K562 (cell line): ENCODE results near the gene MET. TPM values are rescaled to one million over a fixed set of nuclear protein-coding genes. Genes with fewer than 3 reads are reported as not detected.

Source experiments
- ATAC-seq: fragments of 200-7000 bp; cut with Tn5 transposase; 3 replicates; pipeline ENCODE4 v1.9.1; 2020; ENCODE audit warnings: moderate library complexity
- BruUV-seq: library from RNA; stranded (reverse); fragments of 400-500 nt; replicated peaks from 2 replicates; lab custom pipeline; 2021; lab: Mats Ljungman, UMichigan
- CTCF ChIA-PET: fragments of 300-600 bp; formaldehyde crosslinking; extraction: SDS; loops from one replicate; lab custom pipeline; 2021; ENCODE audit warnings: low intra/inter-chr PET ratio; lab: Yijun Ruan, JAX
- POLR2A ChIA-PET: fragments of 300-600, 350-650 bp; sonication (Branson Sonifier 250); formaldehyde crosslinking; extraction: SDS; loops from one replicate; lab custom pipeline; 2021; ENCODE audit warnings: antibody characterized with exemption, inconsistent platforms; lab: Yijun Ruan, JAX
- DNase-seq, 4 experiments: peaks; one replicate each; pipeline versions ENCODE4 v3.0.0 to v3.0.0-alpha.2; 2011 to 2018; ENCODE audit warnings: low spot score in 3 of 4, mixed read lengths in 3 of 4; ENCODE audit errors: extremely low read depth in 1 of 4
- FAIRE-seq: peaks from 2 replicates; lab custom pipeline; 2011; peaks lifted over from hg19 to GRCh38; lab: Jason Lieb, UNC
- H2AFZ ChIP-seq: 2 replicates; pipeline ENCODE4 v1.6.0; 2011; ENCODE audit warnings: low read depth, low read length, control low read depth, inconsistent platforms
- H3K27ac ChIP-seq: fragments of 200-600 bp; 3 replicates; pipeline ENCODE4 v1.8.0; 2011; ENCODE audit warnings: low read depth, mild to moderate bottlenecking, control low read depth, inconsistent platforms, low read length, moderate library complexity, mixed read lengths; ENCODE audit errors: extremely low read depth
- H3K27me3 ChIP-seq, 2 experiments: fragments of 300-600 bp in 1 of 2; 2 replicates in 1 of 2; 3 replicates in 1 of 2; pipeline versions ENCODE4 v1.6.0 to v1.8.0; 2011; ENCODE audit warnings: inconsistent platforms in 2 of 2, low read length in 2 of 2, mild to moderate bottlenecking in 1 of 2, mixed read lengths in 1 of 2, moderate library complexity in 1 of 2; ENCODE audit not compliant: control insufficient read depth in 2 of 2, insufficient read depth in 2 of 2
- H3K36me3 ChIP-seq: fragments of 300-600 bp; 3 replicates; pipeline ENCODE4 v1.8.0; 2011; ENCODE audit warnings: mild to moderate bottlenecking, low read length, inconsistent platforms; ENCODE audit not compliant: control insufficient read depth, insufficient read depth
- H3K4me1 ChIP-seq, 2 experiments: fragments of 200-600 bp in 1 of 2; replicated peaks in 1 of 2; 2 replicates in 1 of 2; 3 replicates in 1 of 2; pipeline versions ENCODE4 v1.5.1 to v1.8.0; 2011; ENCODE audit warnings: inconsistent platforms in 2 of 2, low read length in 2 of 2, mild to moderate bottlenecking in 1 of 2, mixed read lengths in 1 of 2, moderate library complexity in 1 of 2; ENCODE audit not compliant: control insufficient read depth in 2 of 2, insufficient read depth in 2 of 2
- H3K4me2 ChIP-seq: 2 replicates; pipeline ENCODE4 v1.6.1; 2011; ENCODE audit warnings: low read length, control low read depth, inconsistent platforms, mixed read lengths; ENCODE audit not compliant: insufficient read depth
- H3K4me3 ChIP-seq: fragments of 200-600 bp; sonication (generic), shearing (Covaris generic); 2 replicates; pipeline ENCODE4 v1.5.1; 2016; ENCODE audit warnings: control low read depth, inconsistent platforms
- H3K79me2 ChIP-seq: fragments of 200-600 bp; 3 replicates; pipeline ENCODE4 v1.8.0; 2011; ENCODE audit warnings: low read length, inconsistent platforms; ENCODE audit not compliant: control insufficient read depth, insufficient read depth
- H3K9ac ChIP-seq, 2 experiments: 2 replicates each; pipeline versions ENCODE4 v1.6.0 to v1.6.1; 2011; ENCODE audit warnings: low read depth in 2 of 2, low read length in 2 of 2, control low read depth in 1 of 2, inconsistent platforms in 1 of 2, mild to moderate bottlenecking in 1 of 2, mixed read lengths in 1 of 2; ENCODE audit not compliant: insufficient read depth in 1 of 2
- H3K9me1 ChIP-seq: one replicate; pipeline ENCODE4 v1.6.0; 2011; ENCODE audit warnings: inconsistent platforms, mild to moderate bottlenecking, low read length, moderate library complexity; ENCODE audit not compliant: control insufficient read depth, insufficient read depth
- H3K9me3 ChIP-seq: replicated peaks from 2 replicates; pipeline ENCODE4 v1.5.1; 2011; ENCODE audit warnings: low read depth, low read length, inconsistent platforms; ENCODE audit not compliant: control insufficient read depth, insufficient read depth
- H4K20me1 ChIP-seq: replicated peaks from 2 replicates; pipeline ENCODE4 v1.6.1; 2011; ENCODE audit warnings: low read length, inconsistent platforms, mixed read lengths; ENCODE audit not compliant: control insufficient read depth, insufficient read depth
- CC2D1A ChIP-seq: fragments of 450-650 bp; IDR thresholded peaks from 2 replicates; pipeline ENCODE4 v1.6.1; 2017; ENCODE audit warnings: mild to moderate bottlenecking
- E2F1 ChIP-seq: sonication (generic); formaldehyde crosslinking; IDR thresholded peaks from 2 replicates; pipeline ENCODE4 v1.8.1; 2023; ENCODE audit warnings: mild to moderate bottlenecking, missing genetic modification reagents, moderate library complexity
- ETV6 ChIP-seq, 3 experiments: fragments of 150-350 bp in 1 of 3; sonication (generic) in 1 of 3; formaldehyde crosslinking in 1 of 3; IDR thresholded peaks; 2 replicates each; pipeline versions ENCODE4 v1.6.1 to v1.8.0; 2014 to 2022; ENCODE audit warnings: borderline replicate concordance in 2 of 3, low read depth in 2 of 3, antibody characterized with exemption in 1 of 3, low read length in 1 of 3, mild to moderate bottlenecking in 1 of 3, missing genetic modification reagents in 1 of 3
- EZH2 ChIP-seq: IDR thresholded peaks from 2 replicates; pipeline ENCODE4 v1.6.1; 2012; ENCODE audit warnings: low read depth, mild to moderate bottlenecking, inconsistent platforms, low read length, borderline replicate concordance
- L3MBTL2 ChIP-seq: fragments of 450-650 bp; IDR thresholded peaks from 2 replicates; pipeline ENCODE4 v1.6.1; 2016; ENCODE audit warnings: mild to moderate bottlenecking, moderate library complexity
- LCOR ChIP-seq: sonication (generic); formaldehyde crosslinking; IDR thresholded peaks from 2 replicates; pipeline ENCODE4 v1.8.0; 2022; ENCODE audit warnings: mild to moderate bottlenecking, missing genetic modification reagents
- RAD21 ChIP-seq, 2 experiments: fragments of 250-450 bp in 1 of 2; fragments of 450-650 bp in 1 of 2; sonication (Bioruptor Pico) in 1 of 2; formaldehyde crosslinking in 1 of 2; IDR thresholded peaks in 1 of 2; conservative IDR thresholded peaks in 1 of 2; 2 replicates each; pipeline versions ENCODE4 v1.4.0 to v1.8.0; 2020 to 2022; ENCODE audit warnings: mild to moderate bottlenecking in 2 of 2, moderate library complexity in 1 of 2
- SOX6 ChIP-seq: fragments of 450-650 bp; IDR thresholded peaks from 2 replicates; pipeline ENCODE4 v1.6.1; 2014; ENCODE audit warnings: mild to moderate bottlenecking
- SPI1 ChIP-seq: IDR thresholded peaks from 2 replicates; pipeline ENCODE4 v1.6.1; 2011; ENCODE audit warnings: low read depth, low read length, control low read depth, borderline replicate concordance
- ZNF24 ChIP-seq: fragments of 450-650 bp; IDR thresholded peaks from 2 replicates; pipeline ENCODE4 v1.6.1; 2016
- ZNF512 ChIP-seq: IDR thresholded peaks from 2 replicates; pipeline ENCODE4 v1.6.1; 2016; ENCODE audit warnings: missing genetic modification characterization, missing compliant biosample characterization
- WGBS: fragments of 100-300 bp; shearing (Covaris generic); methylation state at CpG from one replicate; pipeline ENCODE4 v1.1.6; 2016; ENCODE audit warnings: low coverage, mixed read lengths; ENCODE audit not compliant: insufficient coverage; ENCODE audit errors: missing lambda C conversion rate; 5-methylcytosine and 5-hydroxymethylcytosine counted together
- in situ Hi-C: fragments of 300-500 bp; cut with MboI; formaldehyde crosslinking; loops from 4 replicates; pipeline ENCODE4 v1.15.0; 2018; ENCODE audit warnings: inconsistent platforms, mixed read lengths
- intact Hi-C: fragments of 100-400 bp; cut with micrococcal nuclease; formaldehyde crosslinking; loops from 2 replicates; pipeline ENCODE4 v1.14.2; 2022
- polyA plus RNA-seq, 8 experiments: library from polyadenylated mRNA; depleted of rRNA in 4 of 8; stranded (reverse) in 5 of 8; unstranded in 3 of 8; fragments of >200 nt; fragmentation: Nextera tagmentation in 2 of 8; fragmentation: Illumina TruSeq in 1 of 8; extraction: Ambion mirVana in 2 of 8; extraction: Trizol in 1 of 8; gene quantifications; 2 replicates each; pipeline versions ENCODE4 v1.2.1 to v1.2.3, GENCODE V29; 2011 to 2014; ENCODE audit warnings: inconsistent platforms in 1 of 8, missing spikeins in 1 of 8
- total RNA-seq, 7 experiments: library from RNA; depleted of rRNA in 6 of 7; stranded (reverse); fragments of >200 nt in 6 of 7; fragmentation: Illumina TruSeq in 2 of 7; extraction: Trizol in 2 of 7; gene quantifications; 2 replicates each; pipeline versions ENCODE4 v1.2.1 to v1.2.3, GENCODE V29; 2011 to 2021; ENCODE audit warnings: low replicate concordance in 1 of 7
- TF ChIP-seq, protein P1 (sequence below): IDR thresholded peaks from 2 replicates; pipeline ENCODE4 v1.6.1; 2012; ENCODE audit warnings: low read depth, low read length, improper control_type of control experiment, borderline replicate concordance

MET gene
- total and polyA plus RNA-seq, 9 of the 15 experiments (the other 6 are each of a cell fraction or from before 2014, with no cell fraction given): 0.84 to 2.4 (median 1.1) TPM

DNA sequence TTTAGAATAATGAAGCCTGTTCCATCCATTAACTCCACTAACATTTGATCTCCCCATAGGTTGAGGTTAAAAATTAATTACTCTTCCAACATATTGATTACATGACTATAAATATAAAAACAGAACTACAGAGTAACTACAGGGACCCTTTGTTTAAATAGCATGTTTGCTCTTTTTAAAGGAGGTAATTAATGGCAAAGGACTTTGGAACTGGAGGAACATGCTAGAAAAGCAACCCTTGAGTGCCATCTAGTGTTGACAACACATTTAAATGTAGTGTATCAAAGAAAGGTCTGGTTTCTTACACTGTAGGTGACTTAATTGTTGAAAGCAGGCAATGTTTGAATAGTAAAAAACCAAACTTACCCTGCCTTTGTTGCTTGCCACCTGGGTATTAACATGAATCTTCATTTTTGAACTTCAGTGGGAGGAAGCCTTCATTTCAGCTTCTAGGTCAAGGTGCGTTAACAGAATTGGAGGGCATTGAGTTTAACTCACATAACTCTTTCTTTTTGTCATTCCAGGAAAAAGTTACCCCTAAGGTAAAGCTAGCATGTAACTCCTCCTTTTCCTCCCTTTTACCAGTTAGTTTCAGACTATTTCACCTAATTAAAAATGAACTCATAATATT is 137.8 kb downstream of the MET start:
- ATAC-seq: peak; percentile 96
- POLR2A ChIA-PET: no interaction called here
- no peak overlapping the region for H2AFZ ChIP-seq
- no peaks in the 10 kb centered on the region; the same call in 1 of the 2 replicates for H4K20me1 ChIP-seq
- DNase-seq: peak; percentile 41 to 82 (median 54)
- FAIRE-seq: peak; percentile 85
- 4% methylated on average over 1 of the region's 1 CpG for WGBS
- no peaks in the 10 kb centered on the region for H3K4me1 ChIP-seq
- H3K4me3 ChIP-seq: no peak overlapping the region
- no peak overlapping the region for H3K9ac ChIP-seq
- no peak overlapping the region for H3K4me2 ChIP-seq
- H3K27me3 ChIP-seq: peaks cover 9 to 19% of the 10 kb centered on the region in 2 experiments; a peak in 4 of 5 replicates
- in situ Hi-C loops: loop anchor here (5.0 kb wide), 2 partner anchors 217 to 552 kb away; no protein-coding TSS in a partner anchor
- intact Hi-C loops: loop anchor here (1.0 to 2.0 kb wide), 5 partner anchors 138 to 637 kb away; no protein-coding TSS in a partner anchor
- CTCF ChIA-PET: interaction anchor here (0.9 to 4.4 kb wide), 11 partner anchors 17 to 672 kb away, joined by 3 to 37 read pairs (median 7); partner anchors contain the start of gene MET
- no peaks in the 10 kb centered on the region for H3K79me2 ChIP-seq
- H3K9me3 ChIP-seq: no peaks in the 10 kb centered on the region
- H3K36me3 ChIP-seq: no peaks in the 10 kb centered on the region
- no peak overlapping the region for H3K27ac ChIP-seq
- no peaks in the 10 kb centered on the region for H3K9me1 ChIP-seq
- BruUV-seq: no TSS peak
- 0 out of 2 replicates have a peak, but pooled peaks have one; percentile 27 for TF ChIP-seq CC2D1A
- TF ChIP-seq ZNF512 (tag): 0 out of 2 replicates have a peak, but pooled peaks have one; percentile 26
- TF ChIP-seq, protein P1, sequence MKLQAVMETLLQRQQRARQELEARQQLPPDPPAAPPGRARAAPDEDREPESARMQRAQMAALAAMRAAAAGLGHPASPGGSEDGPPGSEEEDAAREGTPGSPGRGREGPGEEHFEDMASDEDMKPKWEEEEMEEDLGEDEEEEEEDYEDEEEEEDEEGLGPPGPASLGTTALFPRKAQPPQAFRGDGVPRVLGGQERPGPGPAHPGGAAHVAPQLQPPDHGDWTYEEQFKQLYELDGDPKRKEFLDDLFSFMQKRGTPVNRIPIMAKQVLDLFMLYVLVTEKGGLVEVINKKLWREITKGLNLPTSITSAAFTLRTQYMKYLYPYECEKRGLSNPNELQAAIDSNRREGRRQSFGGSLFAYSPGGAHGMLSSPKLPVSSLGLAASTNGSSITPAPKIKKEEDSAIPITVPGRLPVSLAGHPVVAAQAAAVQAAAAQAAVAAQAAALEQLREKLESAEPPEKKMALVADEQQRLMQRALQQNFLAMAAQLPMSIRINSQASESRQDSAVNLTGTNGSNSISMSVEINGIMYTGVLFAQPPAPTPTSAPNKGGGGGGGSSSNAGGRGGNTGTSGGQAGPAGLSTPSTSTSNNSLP: 0 out of 2 replicates have a peak, but pooled peaks have one; percentile 59
- TF ChIP-seq L3MBTL2: 0 out of 2 replicates have a peak, but pooled peaks have one; percentile 28
- 0 out of 2 replicates have a peak, but pooled peaks have one; percentile 22 for TF ChIP-seq E2F1
- TF ChIP-seq SOX6: no peak
- TF ChIP-seq SPI1: no peak
- TF ChIP-seq EZH2: no peak
- TF ChIP-seq LCOR (CRISPR knock-in tag): peak; percentile 48; the same call in 1 of the 2 replicates
- no peak for TF ChIP-seq ZNF24
- TF ChIP-seq RAD21 (CRISPR knock-in tag; conservative IDR thresholded peaks at IDR 0.05 in 1 of 2, IDR thresholded peaks at IDR 0.05 in 1 of 2): peak; percentile 92 to 97
- no peak for TF ChIP-seq ETV6 (IDR thresholded peaks at IDR 0.05; ENCODE audit: borderline replicate concordance in 1 of 2, low read depth in 2 of 2, low read length in 1 of 2)
- no peak for TF ChIP-seq ETV6 (CRISPR knock-in tag; IDR thresholded peaks at IDR 0.05; ENCODE audit: borderline replicate concordance)
